GM12878 (cell line): ENCODE data around the gene MEI1. TPM values are rescaled to one million over a fixed set of nuclear protein-coding genes. Genes with fewer than 3 reads are reported as not detected.

Experiments used
- ATAC-seq: fragments of 200-7000 bp; cut with Tn5 transposase; 3 replicates; pipeline ENCODE4 v1.9.1; 2020; ENCODE audit warnings: mild to moderate bottlenecking, moderate library complexity
- Bru-seq: library from RNA; stranded (reverse); fragments of 400-500 nt; gene quantifications from one replicate; lab custom pipeline; 2021; lab: Mats Ljungman, UMichigan
- BruChase-seq, 2 experiments: library from RNA; stranded (reverse); fragments of 400-500 nt; gene quantifications; one replicate each; lab custom pipeline; 2021; lab: Mats Ljungman, UMichigan
- BruUV-seq: library from RNA; stranded (reverse); fragments of 400-500 nt; replicated peaks from 2 replicates; lab custom pipeline; 2021; lab: Mats Ljungman, UMichigan
- CTCF ChIA-PET: fragments of 300-600 bp; sonication (Branson Sonifier 250); formaldehyde crosslinking; extraction: SDS; loops from one replicate; lab custom pipeline; 2021; ENCODE audit warnings: inconsistent platforms; lab: Yijun Ruan, JAX
- POLR2A ChIA-PET: fragments of 350-600 bp; formaldehyde crosslinking; extraction: SDS; loops from one replicate; lab custom pipeline; 2021; ENCODE audit warnings: inconsistent platforms; lab: Charles Lee
- RAD21 ChIA-PET: fragments of 300-600 bp; sonication (Branson Sonifier 250); formaldehyde crosslinking; loops from one replicate; lab custom pipeline; 2023; ENCODE audit warnings: antibody characterized with exemption; ENCODE audit not compliant: unreplicated experiment; lab: Charles Lee
- SMC1A ChIA-PET: fragments of 300-600 bp; sonication (Branson Sonifier 250); formaldehyde crosslinking; loops from one replicate; lab custom pipeline; 2023; ENCODE audit not compliant: unreplicated experiment, uncharacterized antibody; lab: Charles Lee
- DNase-seq: peaks from one replicate; pipeline ENCODE4 v3.0.0-alpha.2; 2011; ENCODE audit warnings: low read depth, low spot score
- FAIRE-seq: peaks from 3 replicates; lab custom pipeline; 2011; peaks lifted over from hg19 to GRCh38; lab: Jason Lieb, UNC
- H2AFZ ChIP-seq: 2 replicates; pipeline ENCODE4 v1.6.0; 2011; ENCODE audit warnings: low read depth, low read length, control low read depth; ENCODE audit not compliant: control insufficient read depth
- H3K27ac ChIP-seq: 2 replicates; pipeline ENCODE4 v1.5.1; 2011; ENCODE audit warnings: control low read depth; ENCODE audit not compliant: control insufficient read depth, insufficient read depth
- H3K27me3 ChIP-seq, 2 experiments: replicated peaks in 1 of 2; 2 replicates each; pipeline versions ENCODE4 v1.6.0 to v1.6.1; 2011; ENCODE audit warnings: low read length in 1 of 2; ENCODE audit not compliant: control insufficient read depth in 2 of 2, insufficient read depth in 2 of 2
- H3K36me3 ChIP-seq, 2 experiments: 2 replicates each; pipeline ENCODE4 v1.5.1; 2011; ENCODE audit warnings: low read length in 1 of 2; ENCODE audit not compliant: control insufficient read depth in 2 of 2, insufficient read depth in 2 of 2
- H3K4me1 ChIP-seq: 2 replicates; pipeline ENCODE4 v1.6.1; 2011; ENCODE audit warnings: mild to moderate bottlenecking, low read length, moderate library complexity, mixed read lengths; ENCODE audit not compliant: control insufficient read depth, insufficient read depth
- H3K4me2 ChIP-seq: 2 replicates; pipeline ENCODE4 v1.6.0; 2011; ENCODE audit warnings: control low read depth; ENCODE audit not compliant: control insufficient read depth, insufficient read depth
- H3K4me3 ChIP-seq: fragments of 200-600 bp; sonication (generic); 2 replicates; pipeline ENCODE4 v1.5.1; 2016
- H3K79me2 ChIP-seq: 2 replicates; pipeline ENCODE4 v1.6.0; 2011; ENCODE audit warnings: low read length; ENCODE audit not compliant: control insufficient read depth, insufficient read depth
- H3K9ac ChIP-seq: 2 replicates; pipeline ENCODE4 v1.8.0; 2011; ENCODE audit warnings: low read length, control low read depth, mixed read lengths; ENCODE audit not compliant: control insufficient read depth, insufficient read depth
- H3K9me3 ChIP-seq: replicated peaks from 3 replicates; pipeline ENCODE4 v1.5.1; 2011; ENCODE audit warnings: mild to moderate bottlenecking, low read length; ENCODE audit not compliant: control insufficient read depth, insufficient read depth
- H4K20me1 ChIP-seq: 2 replicates; pipeline ENCODE4 v1.6.0; 2011; ENCODE audit not compliant: control insufficient read depth, insufficient read depth
- IKZF1 ChIP-seq: fragments of 450-650 bp; conservative IDR thresholded peaks from 2 replicates; pipeline ENCODE4 v1.6.1; 2017; ENCODE audit warnings: antibody characterized with exemption, mild to moderate bottlenecking
- POLR2A ChIP-seq: IDR thresholded peaks from 2 replicates; pipeline ENCODE4 v1.6.1; 2011; ENCODE audit warnings: low read depth, mild to moderate bottlenecking, low read length
- SMAD1 ChIP-seq: fragments of 450-650 bp; IDR thresholded peaks from 2 replicates; pipeline ENCODE4 v1.6.1; 2018; ENCODE audit warnings: mild to moderate bottlenecking, low read depth; ENCODE audit not compliant: partially characterized antibody
- TAF1 ChIP-seq: IDR thresholded peaks from 2 replicates; pipeline ENCODE4 v1.6.1; 2011; ENCODE audit warnings: mild to moderate bottlenecking, low read depth, low read length, borderline replicate concordance
- WGBS: methylation state at CpG from one replicate; pipeline ENCODE4 v1.1.6; 2016; ENCODE audit warnings: low lambda C conversion rate; ENCODE audit not compliant: insufficient replicate concordance, insufficient coverage; ENCODE audit errors: missing lambda C conversion rate; 5-methylcytosine and 5-hydroxymethylcytosine counted together
- in situ Hi-C: fragments of 300-500 bp; cut with MboI; formaldehyde crosslinking; loops from 9 replicates; pipeline ENCODE4 v1.14.3; 2018; ENCODE audit warnings: mixed read lengths
- intact Hi-C: fragments of 100-400 bp; cut with micrococcal nuclease; formaldehyde crosslinking; loops from one replicate; pipeline ENCODE4 v1.14.2; 2022; ENCODE audit not compliant: unreplicated experiment
- long read RNA-seq, 2 experiments: library from polyadenylated mRNA; unstranded; transcript quantifications; one replicate each; pipeline ENCODE4 v2.0.0, GENCODE V29; 2019 to 2020
- polyA minus RNA-seq, 3 experiments: library from RNA; depleted of rRNA, polyadenylated mRNA; stranded (reverse); fragments of >200 nt; gene quantifications; 2 replicates each; pipeline ENCODE4 v1.2.3, GENCODE V29; 2011
- polyA plus RNA-seq, 11 experiments: library from polyadenylated mRNA; depleted of rRNA in 4 of 11; unstranded in 6 of 11; stranded (reverse) in 5 of 11; fragments of >200 nt; fragmentation: Nextera tagmentation in 4 of 11; fragmentation: Illumina TruSeq in 1 of 11; extraction: Ambion mirVana in 4 of 11; extraction: Trizol in 1 of 11; gene quantifications; 1 replicate in 1 of 11; 2 replicates in 10 of 11; pipeline versions ENCODE4 v1.2.1 to v1.2.3, GENCODE V29; 2011 to 2016; ENCODE audit warnings: inconsistent platforms in 2 of 11, missing spikeins in 2 of 11, low read depth in 1 of 11
- total RNA-seq, 4 experiments: library from RNA; depleted of rRNA in 3 of 4; stranded (reverse); fragments of >200 nt in 3 of 4; fragmentation: Illumina TruSeq in 1 of 4; extraction: Trizol in 1 of 4; gene quantifications; 2 replicates each; pipeline versions ENCODE4 v1.2.1 to v1.2.3, GENCODE V29; 2013 to 2021
- TF ChIP-seq, protein P1 (sequence below): fragments of 450-650 bp; formaldehyde crosslinking; IDR thresholded peaks from 2 replicates; pipeline ENCODE4 v1.4.0; 2020; ENCODE audit warnings: mild to moderate bottlenecking, moderate library complexity
- TF ChIP-seq, protein P2 (sequence below): IDR thresholded peaks from 2 replicates; pipeline ENCODE4 v1.6.1; 2012; ENCODE audit warnings: low read depth, low read length, improper control_type of control experiment

MEI1 gene
- total RNA-seq (2013; cell fraction: nucleolus; rRNA removed): 33.1 and 40.8 TPM in 2 replicates
- total RNA-seq (2014; rRNA removed): 33.4 and 42.2 TPM in 2 replicates
- total RNA-seq (2014; rRNA removed; fragmentation: Illumina TruSeq; extraction: Trizol): 28.1 and 30.3 TPM in 2 replicates
- 31.0 and 33.1 TPM in 2 replicates for total RNA-seq (2021)
- polyA plus RNA-seq (2011; ENCODE audit: low read depth): 49.4 TPM
- 30.6 and 33.9 TPM in 2 replicates for polyA plus RNA-seq (2011; rRNA removed)
- 47.3 and 55.1 TPM in 2 replicates for polyA plus RNA-seq (2011; cell fraction: cytosol; rRNA removed)
- 44.9 and 61.2 TPM in 2 replicates for polyA plus RNA-seq (2011; cell fraction: nucleus; rRNA removed)
- 45.8 and 48.1 TPM in 2 replicates for polyA plus RNA-seq (2012)
- 19.2 and 27.9 TPM in 2 replicates for polyA plus RNA-seq (2014; fragmentation: Illumina TruSeq; extraction: Trizol)
- 10 to 100 TPM; 32.3 to 37.7 TPM for polyA plus RNA-seq (2014; fragmentation: Nextera tagmentation; extraction: Ambion mirVana)
- 44.8 and 47.3 TPM in 2 replicates for polyA plus RNA-seq (2014; rRNA removed)
- polyA plus RNA-seq (2016; fragmentation: Nextera tagmentation; extraction: Ambion mirVana): 10 to 100 TPM; 48.8 to 48.9 TPM
- polyA minus RNA-seq (2011; rRNA and poly(A)+ RNA removed): 25.2 and 39.6 TPM in 2 replicates
- 7.6 and 14.7 TPM in 2 replicates for polyA minus RNA-seq (2011; cell fraction: cytosol; rRNA and poly(A)+ RNA removed)
- polyA minus RNA-seq (2011; cell fraction: nucleus; rRNA and poly(A)+ RNA removed): 21.6 and 23.9 TPM in 2 replicates
- Bru-seq, nascent RNA: percentile 51 among the genes with signal in this experiment
- percentile 49 among the genes with signal in this experiment for BruChase-seq, experiment 1, labeled RNA remaining after a 6-hour chase
- percentile 49 among the genes with signal in this experiment for BruChase-seq, experiment 2, labeled RNA remaining after a 2-hour chase
- long read RNA-seq, experiment 1, transcript MEI1-212 (6 exons, 1,016 nt): major isoform, 5 of 17 reads
- long read RNA-seq, experiment 1, partial matches to known transcripts: 2 of 17 reads
- long read RNA-seq, experiment 1, other reads (novel, unspliced or antisense): 7 of 17 reads
- long read RNA-seq, experiment 2, transcript MEI1-209 (8 exons, 1,191 nt): major isoform, 13 of 28 reads
- long read RNA-seq, experiment 2, partial matches to known transcripts: 3 of 28 reads
- long read RNA-seq, experiment 2, other reads (novel, unspliced or antisense): 9 of 28 reads

GRCh38 chr22:41699264-41700107 is at the start of gene MEI1:
Gene MEI1, plus strand, starts transcription at chr22:41699503. Its CDS starts 36 bp downstream, at chr22:41699539.
- WGBS: 59% methylated on average over 50 of the region's 69 CpGs
- Histone ChIP-seq H3K4me3 (no peak within 1 kb of the TSS), H3K36me3 (0 out of 4 replicates have a peak, but pooled peaks cover 0 to 3% of the 10 kb centered on the region in 2 experiments), H3K4me1 (peaks cover 19% of the 10 kb centered on the region), H3K4me2 (peak within 1 kb of the TSS; percentile 79; the same call in 1 of the 2 replicates), H3K9me3 (no peaks in the 10 kb centered on the region; the same call in 2 of the 3 replicates), H3K27me3 (no peaks in the 10 kb centered on the region), H2AFZ (peak within 1 kb of the TSS; percentile 80), H3K27ac (no peak within 1 kb of the TSS), H3K9ac (no peak within 1 kb of the TSS), H4K20me1 (no peaks in the 10 kb centered on the region), H3K79me2 (no peaks in the 10 kb centered on the region)
- ChIA-PET POLR2A (interaction anchor here (0.5 to 3.8 kb wide), 11 partner anchors 9 to 284 kb away, joined by 3 to 27 read pairs (median 5); partner anchors contain the start of genes CCDC134 and SNU13), RAD21 (interaction anchor here (1.0 to 3.7 kb wide), 17 partner anchors 10 to 250 kb away, joined by 3 to 58 read pairs (median 21); partner anchors contain the start of genes CCDC134, CENPM, SNU13 and TNFRSF13C), CTCF (interaction anchor here (0.6 to 4.3 kb wide), 25 partner anchors 12 to 260 kb away, joined by 3 to 75 read pairs (median 22); partner anchors contain the start of genes CCDC134 and SMIM45), SMC1A (interaction anchor here (0.8 to 3.8 kb wide), 25 partner anchors 12 to 414 kb away, joined by 3 to 50 read pairs (median 6); partner anchors contain the start of genes CCDC134, CENPM, SMIM45 and SNU13)
- BruUV-seq: no TSS peak
- FAIRE-seq: peak; percentile 70
- intact Hi-C loops: loop anchor here (5.0 kb wide), 3 partner anchors 48 to 163 kb away; partner anchors contain the start of gene CCDC134
- in situ Hi-C loops: loop anchor here (5.0 kb wide), 1 partner anchor 243 kb away; no protein-coding TSS in a partner anchor
- peak; percentile 57 for DNase-seq
- peak; percentile 69 for ATAC-seq
- 0 out of 2 replicates have a peak, but pooled peaks have one; percentile 25 for TF ChIP-seq TAF1
- TF ChIP-seq POLR2A: peak; percentile 56; the same call in 1 of the 2 replicates
- no peak for TF ChIP-seq SMAD1
- TF ChIP-seq, protein P1, sequence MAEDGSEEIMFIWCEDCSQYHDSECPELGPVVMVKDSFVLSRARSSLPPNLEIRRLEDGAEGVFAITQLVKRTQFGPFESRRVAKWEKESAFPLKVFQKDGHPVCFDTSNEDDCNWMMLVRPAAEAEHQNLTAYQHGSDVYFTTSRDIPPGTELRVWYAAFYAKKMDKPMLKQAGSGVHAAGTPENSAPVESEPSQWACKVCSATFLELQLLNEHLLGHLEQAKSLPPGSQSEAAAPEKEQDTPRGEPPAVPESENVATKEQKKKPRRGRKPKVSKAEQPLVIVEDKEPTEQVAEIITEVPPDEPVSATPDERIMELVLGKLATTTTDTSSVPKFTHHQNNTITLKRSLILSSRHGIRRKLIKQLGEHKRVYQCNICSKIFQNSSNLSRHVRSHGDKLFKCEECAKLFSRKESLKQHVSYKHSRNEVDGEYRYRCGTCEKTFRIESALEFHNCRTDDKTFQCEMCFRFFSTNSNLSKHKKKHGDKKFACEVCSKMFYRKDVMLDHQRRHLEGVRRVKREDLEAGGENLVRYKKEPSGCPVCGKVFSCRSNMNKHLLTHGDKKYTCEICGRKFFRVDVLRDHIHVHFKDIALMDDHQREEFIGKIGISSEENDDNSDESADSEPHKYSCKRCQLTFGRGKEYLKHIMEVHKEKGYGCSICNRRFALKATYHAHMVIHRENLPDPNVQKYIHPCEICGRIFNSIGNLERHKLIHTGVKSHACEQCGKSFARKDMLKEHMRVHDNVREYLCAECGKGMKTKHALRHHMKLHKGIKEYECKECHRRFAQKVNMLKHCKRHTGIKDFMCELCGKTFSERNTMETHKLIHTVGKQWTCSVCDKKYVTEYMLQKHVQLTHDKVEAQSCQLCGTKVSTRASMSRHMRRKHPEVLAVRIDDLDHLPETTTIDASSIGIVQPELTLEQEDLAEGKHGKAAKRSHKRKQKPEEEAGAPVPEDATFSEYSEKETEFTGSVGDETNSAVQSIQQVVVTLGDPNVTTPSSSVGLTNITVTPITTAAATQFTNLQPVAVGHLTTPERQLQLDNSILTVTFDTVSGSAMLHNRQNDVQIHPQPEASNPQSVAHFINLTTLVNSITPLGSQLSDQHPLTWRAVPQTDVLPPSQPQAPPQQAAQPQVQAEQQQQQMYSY (CRISPR knock-in tag): no peak
- TF ChIP-seq IKZF1: 0 out of 2 replicates have a peak, but pooled peaks have one; percentile 32
- TF ChIP-seq, protein P2, sequence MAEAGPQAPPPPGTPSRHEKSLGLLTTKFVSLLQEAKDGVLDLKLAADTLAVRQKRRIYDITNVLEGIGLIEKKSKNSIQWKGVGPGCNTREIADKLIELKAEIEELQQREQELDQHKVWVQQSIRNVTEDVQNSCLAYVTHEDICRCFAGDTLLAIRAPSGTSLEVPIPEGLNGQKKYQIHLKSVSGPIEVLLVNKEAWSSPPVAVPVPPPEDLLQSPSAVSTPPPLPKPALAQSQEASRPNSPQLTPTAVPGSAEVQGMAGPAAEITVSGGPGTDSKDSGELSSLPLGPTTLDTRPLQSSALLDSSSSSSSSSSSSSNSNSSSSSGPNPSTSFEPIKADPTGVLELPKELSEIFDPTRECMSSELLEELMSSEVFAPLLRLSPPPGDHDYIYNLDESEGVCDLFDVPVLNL: peak; percentile 76
